K562 (cell line): ENCODE measurements around the gene PKLR. TPM values are rescaled to one million over a fixed set of nuclear protein-coding genes. Genes with fewer than 3 reads are reported as not detected.

ENCODE experiments used
- CTBP1 ChIP-seq: fragments of 450-650 bp; IDR thresholded peaks from 2 replicates; pipeline ENCODE4 v1.6.1; 2016; ENCODE audit warnings: borderline replicate concordance
- CTCFL ChIP-seq: IDR thresholded peaks from 2 replicates; pipeline ENCODE4 v1.6.1; 2011; ENCODE audit warnings: borderline replicate concordance, low read depth, mild to moderate bottlenecking, moderate library complexity, low read length; ENCODE audit not compliant: insufficient read depth, poor library complexity, severe bottlenecking
- DIDO1 ChIP-seq: fragments of 450-650 bp; IDR thresholded peaks from 2 replicates; pipeline ENCODE4 v1.6.1; 2016; ENCODE audit warnings: low read depth, missing biosample characterization, missing genetic modification characterization
- KDM4B ChIP-seq, 2 experiments: fragments of 450-650 bp in 1 of 2; sonication (generic) in 1 of 2; IDR thresholded peaks; 2 replicates each; pipeline ENCODE4 v1.6.1; 2016 to 2017; ENCODE audit warnings: borderline replicate concordance in 2 of 2, antibody characterized with exemption in 1 of 2, low read depth in 1 of 2, mild to moderate bottlenecking in 1 of 2
- MCM3 ChIP-seq: fragments of 450-650 bp; IDR thresholded peaks from 2 replicates; pipeline ENCODE4 v1.6.1; 2016
- MEIS2 ChIP-seq: fragments of 450-650 bp; IDR thresholded peaks from 2 replicates; pipeline ENCODE4 v1.6.1; 2014; ENCODE audit warnings: mild to moderate bottlenecking; ENCODE audit not compliant: partially characterized antibody
- SIN3B ChIP-seq: fragments of 450-650 bp; IDR thresholded peaks from 2 replicates; pipeline ENCODE4 v1.6.1; 2017; ENCODE audit warnings: low read depth, mild to moderate bottlenecking, moderate library complexity
- SRSF9 ChIP-seq: fragments of 200-400 bp; formaldehyde crosslinking; IDR thresholded peaks from 2 replicates; pipeline ENCODE4 v1.6.1; 2017; ENCODE audit warnings: low read depth, low read length, borderline replicate concordance
- TAF15 ChIP-seq: fragments of 200-400 bp; formaldehyde crosslinking; IDR thresholded peaks from 2 replicates; pipeline ENCODE4 v1.6.1; 2017; ENCODE audit warnings: mild to moderate bottlenecking, low read depth, low read length, moderate library complexity
- TGIF2 ChIP-seq: sonication (generic); formaldehyde crosslinking; IDR thresholded peaks from 2 replicates; pipeline ENCODE4 v1.8.1; 2022; ENCODE audit warnings: mild to moderate bottlenecking, missing genetic modification reagents, moderate library complexity
- polyA plus RNA-seq, 8 experiments: library from polyadenylated mRNA; depleted of rRNA in 4 of 8; stranded (reverse) in 5 of 8; unstranded in 3 of 8; fragments of >200 nt; fragmentation: Nextera tagmentation in 2 of 8; fragmentation: Illumina TruSeq in 1 of 8; extraction: Ambion mirVana in 2 of 8; extraction: Trizol in 1 of 8; gene quantifications; 2 replicates each; pipeline versions ENCODE4 v1.2.1 to v1.2.3, GENCODE V29; 2011 to 2014; ENCODE audit warnings: inconsistent platforms in 1 of 8, missing spikeins in 1 of 8
- total RNA-seq, 7 experiments: library from RNA; depleted of rRNA in 6 of 7; stranded (reverse); fragments of >200 nt in 6 of 7; fragmentation: Illumina TruSeq in 2 of 7; extraction: Trizol in 2 of 7; gene quantifications; 2 replicates each; pipeline versions ENCODE4 v1.2.1 to v1.2.3, GENCODE V29; 2011 to 2021; ENCODE audit warnings: low replicate concordance in 1 of 7
- TF ChIP-seq, protein P1 (sequence below): fragments of 250-450 bp; sonication (Bioruptor Pico); IDR thresholded peaks from 2 replicates; pipeline ENCODE4 v1.4.0; 2020; ENCODE audit warnings: mild to moderate bottlenecking
- TF ChIP-seq, protein P2 (sequence below): fragments of 450-650 bp; IDR thresholded peaks from one replicate; pipeline ENCODE4 v1.6.1; 2018; ENCODE audit warnings: mild to moderate bottlenecking, moderate library complexity; ENCODE audit not compliant: partially characterized antibody
- TF ChIP-seq, protein P3 (sequence below): fragments of 250-450 bp; sonication (Bioruptor Pico); IDR thresholded peaks from 2 replicates; pipeline ENCODE4 v1.5.0; 2021; ENCODE audit warnings: mild to moderate bottlenecking, borderline replicate concordance
- TF ChIP-seq, protein P4 (sequence below): IDR thresholded peaks from 3 replicates; pipeline ENCODE4 v1.6.1; 2011; ENCODE audit warnings: borderline replicate concordance, mild to moderate bottlenecking, moderate library complexity; ENCODE audit not compliant: insufficient read length; ENCODE audit errors: extremely low read depth

The PKLR gene
- total and polyA plus RNA-seq, 9 of the 15 experiments (the other 6 are each of a cell fraction or from before 2014, with no cell fraction given) = 10.7 to 78.4 (median 38.2) TPM

- TF ChIP-seq, protein P1, sequence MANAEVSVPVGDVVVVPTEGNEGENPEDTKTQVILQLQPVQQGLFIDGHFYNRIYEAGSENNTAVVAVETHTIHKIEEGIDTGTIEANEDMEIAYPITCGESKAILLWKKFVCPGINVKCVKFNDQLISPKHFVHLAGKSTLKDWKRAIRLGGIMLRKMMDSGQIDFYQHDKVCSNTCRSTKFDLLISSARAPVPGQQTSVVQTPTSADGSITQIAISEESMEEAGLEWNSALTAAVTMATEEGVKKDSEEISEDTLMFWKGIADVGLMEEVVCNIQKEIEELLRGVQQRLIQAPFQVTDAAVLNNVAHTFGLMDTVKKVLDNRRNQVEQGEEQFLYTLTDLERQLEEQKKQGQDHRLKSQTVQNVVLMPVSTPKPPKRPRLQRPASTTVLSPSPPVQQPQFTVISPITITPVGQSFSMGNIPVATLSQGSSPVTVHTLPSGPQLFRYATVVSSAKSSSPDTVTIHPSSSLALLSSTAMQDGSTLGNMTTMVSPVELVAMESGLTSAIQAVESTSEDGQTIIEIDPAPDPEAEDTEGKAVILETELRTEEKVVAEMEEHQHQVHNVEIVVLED = no peak
- TF ChIP-seq TGIF2 (CRISPR knock-in tag) (no peak), DIDO1 (no peak), KDM4B (IDR thresholded peaks at IDR 0.05; ENCODE audit: borderline replicate concordance in 2 of 2, low read depth in 1 of 2) (no peak), MEIS2 (no peak), SRSF9 (no peak), TAF15 (no peak), CTCFL (no peak), SIN3B (no peak; the same call in 1 of the 2 replicates), CTBP1 (no peak), MCM3 (no peak)
- TF ChIP-seq, protein P2, sequence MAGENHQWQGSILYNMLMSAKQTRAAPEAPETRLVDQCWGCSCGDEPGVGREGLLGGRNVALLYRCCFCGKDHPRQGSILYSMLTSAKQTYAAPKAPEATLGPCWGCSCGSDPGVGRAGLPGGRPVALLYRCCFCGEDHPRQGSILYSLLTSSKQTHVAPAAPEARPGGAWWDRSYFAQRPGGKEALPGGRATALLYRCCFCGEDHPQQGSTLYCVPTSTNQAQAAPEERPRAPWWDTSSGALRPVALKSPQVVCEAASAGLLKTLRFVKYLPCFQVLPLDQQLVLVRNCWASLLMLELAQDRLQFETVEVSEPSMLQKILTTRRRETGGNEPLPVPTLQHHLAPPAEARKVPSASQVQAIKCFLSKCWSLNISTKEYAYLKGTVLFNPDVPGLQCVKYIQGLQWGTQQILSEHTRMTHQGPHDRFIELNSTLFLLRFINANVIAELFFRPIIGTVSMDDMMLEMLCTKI = no peak
- TF ChIP-seq, protein P3, sequence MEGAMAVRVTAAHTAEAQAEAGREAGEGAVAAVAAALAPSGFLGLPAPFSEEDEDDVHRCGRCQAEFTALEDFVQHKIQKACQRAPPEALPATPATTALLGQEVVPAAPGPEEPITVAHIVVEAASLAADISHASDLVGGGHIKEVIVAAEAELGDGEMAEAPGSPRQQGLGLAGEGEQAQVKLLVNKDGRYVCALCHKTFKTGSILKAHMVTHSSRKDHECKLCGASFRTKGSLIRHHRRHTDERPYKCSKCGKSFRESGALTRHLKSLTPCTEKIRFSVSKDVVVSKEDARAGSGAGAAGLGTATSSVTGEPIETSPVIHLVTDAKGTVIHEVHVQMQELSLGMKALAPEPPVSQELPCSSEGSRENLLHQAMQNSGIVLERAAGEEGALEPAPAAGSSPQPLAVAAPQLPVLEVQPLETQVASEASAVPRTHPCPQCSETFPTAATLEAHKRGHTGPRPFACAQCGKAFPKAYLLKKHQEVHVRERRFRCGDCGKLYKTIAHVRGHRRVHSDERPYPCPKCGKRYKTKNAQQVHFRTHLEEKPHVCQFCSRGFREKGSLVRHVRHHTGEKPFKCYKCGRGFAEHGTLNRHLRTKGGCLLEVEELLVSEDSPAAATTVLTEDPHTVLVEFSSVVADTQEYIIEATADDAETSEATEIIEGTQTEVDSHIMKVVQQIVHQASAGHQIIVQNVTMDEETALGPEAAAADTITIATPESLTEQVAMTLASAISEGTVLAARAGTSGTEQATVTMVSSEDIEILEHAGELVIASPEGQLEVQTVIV (CRISPR knock-in tag) = no peak
- TF ChIP-seq, protein P4, sequence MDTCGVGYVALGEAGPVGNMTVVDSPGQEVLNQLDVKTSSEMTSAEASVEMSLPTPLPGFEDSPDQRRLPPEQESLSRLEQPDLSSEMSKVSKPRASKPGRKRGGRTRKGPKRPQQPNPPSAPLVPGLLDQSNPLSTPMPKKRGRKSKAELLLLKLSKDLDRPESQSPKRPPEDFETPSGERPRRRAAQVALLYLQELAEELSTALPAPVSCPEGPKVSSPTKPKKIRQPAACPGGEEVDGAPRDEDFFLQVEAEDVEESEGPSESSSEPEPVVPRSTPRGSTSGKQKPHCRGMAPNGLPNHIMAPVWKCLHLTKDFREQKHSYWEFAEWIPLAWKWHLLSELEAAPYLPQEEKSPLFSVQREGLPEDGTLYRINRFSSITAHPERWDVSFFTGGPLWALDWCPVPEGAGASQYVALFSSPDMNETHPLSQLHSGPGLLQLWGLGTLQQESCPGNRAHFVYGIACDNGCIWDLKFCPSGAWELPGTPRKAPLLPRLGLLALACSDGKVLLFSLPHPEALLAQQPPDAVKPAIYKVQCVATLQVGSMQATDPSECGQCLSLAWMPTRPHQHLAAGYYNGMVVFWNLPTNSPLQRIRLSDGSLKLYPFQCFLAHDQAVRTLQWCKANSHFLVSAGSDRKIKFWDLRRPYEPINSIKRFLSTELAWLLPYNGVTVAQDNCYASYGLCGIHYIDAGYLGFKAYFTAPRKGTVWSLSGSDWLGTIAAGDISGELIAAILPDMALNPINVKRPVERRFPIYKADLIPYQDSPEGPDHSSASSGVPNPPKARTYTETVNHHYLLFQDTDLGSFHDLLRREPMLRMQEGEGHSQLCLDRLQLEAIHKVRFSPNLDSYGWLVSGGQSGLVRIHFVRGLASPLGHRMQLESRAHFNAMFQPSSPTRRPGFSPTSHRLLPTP = no peak
Observed at GRCh38 chr1:155324037-155324716, 22.9 kb upstream of the PKLR start (continued).
